HFFc6 (cell line): ENCODE measurements around the gene NAA38. TPM values are rescaled to one million over a fixed set of nuclear protein-coding genes. Genes with fewer than 3 reads are reported as not detected.

Experiments
- DNase-seq: peaks from one replicate; pipeline ENCODE4 v3.0.0-alpha.2; 2018
- H3K27ac Mint-ChIP-seq: 2 replicates; pipeline ENCODE4 v1.8.0; 2020; ENCODE audit warnings: mild to moderate bottlenecking, mixed read lengths
- H3K27me3 Mint-ChIP-seq: 2 replicates; pipeline ENCODE4 v1.8.0; 2021; ENCODE audit warnings: mild to moderate bottlenecking, moderate library complexity, mixed read lengths; ENCODE audit not compliant: insufficient read depth
- H3K36me3 Mint-ChIP-seq: 2 replicates; pipeline ENCODE4 v1.8.0; 2021; ENCODE audit warnings: low read depth, mixed read lengths
- H3K4me1 Mint-ChIP-seq: 2 replicates; pipeline ENCODE4 v1.8.0; 2020; ENCODE audit warnings: low read depth, mixed read lengths
- H3K4me3 Mint-ChIP-seq: 2 replicates; pipeline ENCODE4 v1.8.0; 2020; ENCODE audit warnings: mild to moderate bottlenecking, moderate library complexity, mixed read lengths
- H3K9me3 Mint-ChIP-seq: 2 replicates; pipeline ENCODE4 v1.8.0; 2020; ENCODE audit warnings: mild to moderate bottlenecking, mixed read lengths
- CTCF ChIP-seq: fragments of 200-600 bp; sonication (generic); IDR thresholded peaks from 2 replicates; pipeline ENCODE4 v1.5.0; 2021; ENCODE audit warnings: antibody characterized with exemption, mild to moderate bottlenecking
- total RNA-seq, 6 experiments: library from RNA; stranded (reverse); fragmentation: NEBNext Ultra II Directional; extraction: Animal tissue kit (Norgen Biotek cat#: 25700); gene quantifications; 2 replicates in 1 of 6; 3 replicates in 5 of 6; pipeline ENCODE4 v1.2.3, GENCODE V29; 2021

The NAA38 gene
- total RNA-seq, 6 experiments from 2014 or later, result 104 to 122 (median 107) TPM

GRCh38 chr17:7837408-7838088, 19.8 kb downstream of the NAA38 start:
- Mint-ChIP-seq H3K36me3 (peaks cover 8% of the 10 kb centered on the region; the same call in 1 of the 2 replicates), H3K4me1 (peaks cover 69% of the 10 kb centered on the region), H3K27ac (peak overlapping the region; percentile 100), H3K4me3 (peak overlapping the region; percentile 99), H3K9me3 (no peaks in the 10 kb centered on the region), H3K27me3 (peaks cover 12% of the 10 kb centered on the region)
- no peak for DNase-seq
- no peak for TF ChIP-seq CTCF

- no peaks in the 10 kb centered on the region for H3K9me3 Mint-ChIP-seq
- peak; percentile 89 for DNase-seq
- peaks cover 8% of the 10 kb centered on the region; the same call in 1 of the 2 replicates for H3K36me3 Mint-ChIP-seq
- no peak for TF ChIP-seq CTCF
- peaks cover 11% of the 10 kb centered on the region for H3K27me3 Mint-ChIP-seq
- peak overlapping the region; percentile 100 for H3K27ac Mint-ChIP-seq
- H3K4me1 Mint-ChIP-seq, result peaks cover 69% of the 10 kb centered on the region
- H3K4me3 Mint-ChIP-seq, result peak overlapping the region; percentile 99
Measured at GRCh38 chr17:7836596-7837407, 20.6 kb downstream of the NAA38 start.

GRCh38 chr17:7835814-7836595, 21.4 kb downstream of the NAA38 start:
- Mint-ChIP-seq H3K27me3 (peaks cover 18% of the 10 kb centered on the region), H3K9me3 (no peaks in the 10 kb centered on the region), H3K27ac (peak overlapping the region; percentile 100), H3K4me3 (peak overlapping the region; percentile 99), H3K4me1 (peaks cover 63% of the 10 kb centered on the region), H3K36me3 (peaks cover 7% of the 10 kb centered on the region; the same call in 1 of the 2 replicates)
- no peak for TF ChIP-seq CTCF
- peak; percentile 61 for DNase-seq

- Mint-ChIP-seq H3K4me1 (peaks cover 55% of the 10 kb centered on the region), H3K27me3 (peaks cover 20% of the 10 kb centered on the region), H3K27ac (peak overlapping the region; percentile 100), H3K36me3 (no peaks in the 10 kb centered on the region), H3K9me3 (no peaks in the 10 kb centered on the region), H3K4me3 (peak overlapping the region; percentile 99)
- DNase-seq, result peak; percentile 96
- TF ChIP-seq CTCF, result peak; percentile 82
Measured at GRCh38 chr17:7834957-7835813, 22.2 kb downstream of the NAA38 start.

GRCh38 chr17:7834542-7834956, 22.8 kb downstream of the NAA38 start:
- no peaks in the 10 kb centered on the region for H3K36me3 Mint-ChIP-seq
- no peaks in the 10 kb centered on the region for H3K9me3 Mint-ChIP-seq
- TF ChIP-seq CTCF, result no peak
- H3K27ac Mint-ChIP-seq, result peak overlapping the region; percentile 100
- peaks cover 22% of the 10 kb centered on the region for H3K27me3 Mint-ChIP-seq
- DNase-seq, result no peak
- peak overlapping the region; percentile 99 for H3K4me3 Mint-ChIP-seq
- H3K4me1 Mint-ChIP-seq, result peaks cover 48% of the 10 kb centered on the region
